GM18526 (cell line): ENCODE measurements around the gene PDGFRB.

Experiments used
- POLR2A ChIP-seq: IDR thresholded peaks from 3 replicates; pipeline ENCODE4 v1.6.1; 2011; ENCODE audit not compliant: insufficient read length; ENCODE audit errors: extremely low read depth

PDGFRB gene

DNA sequence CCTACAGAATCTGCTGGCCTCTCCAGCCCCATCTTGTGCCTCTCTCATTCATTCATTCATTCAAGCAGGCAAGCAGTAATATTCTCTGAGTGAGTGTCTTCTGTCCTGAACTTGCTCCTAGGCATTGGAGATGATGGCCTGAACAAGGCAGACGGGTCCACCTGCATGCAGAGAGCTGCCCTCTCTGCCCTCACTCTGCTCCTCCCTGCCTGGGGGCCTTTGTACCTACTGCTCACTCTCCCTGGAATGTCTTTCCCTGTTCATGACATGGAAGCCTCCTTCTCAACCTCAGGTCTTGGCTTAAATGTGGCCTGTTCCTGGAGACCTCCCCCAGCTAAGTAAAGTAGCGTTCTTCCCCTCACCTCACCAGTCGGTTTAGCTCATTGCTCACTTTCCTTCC lies 17.5 kb upstream of the PDGFRB start:
- TF ChIP-seq POLR2A, result no peak

DNA sequence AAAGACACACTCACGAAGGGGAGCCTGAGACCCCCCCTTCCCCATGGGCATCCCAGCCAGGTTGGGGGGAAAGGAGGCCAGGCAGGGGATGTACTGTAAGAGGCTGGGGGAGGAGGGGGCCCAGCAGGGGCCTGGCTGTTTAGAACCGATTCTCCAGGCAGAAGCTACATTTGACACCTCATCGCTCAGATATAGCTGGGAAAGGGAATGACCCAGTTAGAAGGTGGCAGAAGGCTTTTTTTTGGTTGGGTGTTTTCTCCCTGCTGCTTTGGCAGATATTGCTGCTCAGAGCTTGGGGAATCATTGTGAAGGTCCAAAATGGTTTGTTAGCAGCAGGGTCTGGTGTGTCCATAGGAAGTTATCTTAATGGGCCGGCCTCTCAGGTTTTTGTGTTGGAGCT lies 16.9 kb upstream of the PDGFRB start:
- TF ChIP-seq POLR2A, result no peak

DNA sequence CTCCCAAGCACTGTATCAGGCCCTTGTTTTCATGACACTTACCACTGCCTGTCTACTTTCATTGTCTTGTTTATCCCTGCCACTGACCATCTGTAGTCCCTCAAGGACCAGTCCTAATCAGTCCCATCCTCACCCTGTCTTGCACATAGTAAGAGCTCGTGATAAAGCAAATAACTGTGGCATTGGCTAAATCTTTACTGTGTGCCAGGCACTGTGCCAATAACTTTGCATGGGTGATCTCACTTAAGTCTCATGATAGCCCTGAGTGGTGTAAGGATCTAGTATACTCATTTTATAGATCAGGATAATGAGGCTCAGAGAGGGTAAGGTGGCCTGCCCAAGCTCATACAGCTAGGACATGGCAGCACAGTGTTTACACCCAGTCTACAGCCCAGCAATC lies 16.5 kb upstream of the PDGFRB start:
- no peak for TF ChIP-seq POLR2A

DNA sequence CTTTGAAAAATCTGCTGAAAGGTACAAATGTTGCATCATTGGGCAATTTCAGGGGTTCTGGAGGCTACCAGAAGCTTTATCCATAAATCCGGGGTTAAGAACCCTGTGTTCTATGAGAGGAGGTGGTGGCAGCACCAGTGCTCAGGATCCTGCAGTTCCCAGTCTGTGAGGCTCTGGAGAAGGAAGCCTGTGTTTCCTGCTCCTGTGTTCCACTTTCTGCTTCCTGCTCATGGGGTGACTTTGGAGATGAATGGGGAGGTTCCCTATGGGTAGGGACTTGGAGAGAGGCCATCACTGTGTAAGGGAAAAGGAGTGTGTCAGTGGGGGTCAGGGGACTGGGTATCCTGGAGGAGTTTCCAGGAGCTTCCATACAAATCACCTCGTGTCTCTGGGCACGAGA lies 13.2 kb upstream of the PDGFRB start:
- no peak for TF ChIP-seq POLR2A

DNA sequence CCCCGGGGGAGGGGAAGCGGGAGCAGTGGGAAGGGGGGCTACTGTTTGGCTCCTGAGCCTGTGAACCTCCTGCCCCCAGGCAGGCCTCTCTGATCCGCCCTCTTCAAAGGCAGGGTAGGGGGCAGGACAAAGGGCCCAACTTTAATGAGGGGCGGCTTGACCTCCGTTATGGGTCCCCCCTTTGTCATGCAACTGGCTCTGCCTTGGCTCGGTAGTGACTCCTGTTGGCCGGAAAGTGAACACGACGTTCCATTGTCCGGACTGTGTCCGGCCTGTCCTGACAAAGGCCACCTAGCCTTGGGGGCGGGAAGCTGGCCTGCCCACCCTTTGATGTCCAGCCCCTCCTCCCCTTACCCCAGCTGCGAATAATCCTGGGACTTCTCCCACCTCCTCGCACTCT lies 12.3 kb upstream of the PDGFRB start:
- TF ChIP-seq POLR2A, result no peak

DNA sequence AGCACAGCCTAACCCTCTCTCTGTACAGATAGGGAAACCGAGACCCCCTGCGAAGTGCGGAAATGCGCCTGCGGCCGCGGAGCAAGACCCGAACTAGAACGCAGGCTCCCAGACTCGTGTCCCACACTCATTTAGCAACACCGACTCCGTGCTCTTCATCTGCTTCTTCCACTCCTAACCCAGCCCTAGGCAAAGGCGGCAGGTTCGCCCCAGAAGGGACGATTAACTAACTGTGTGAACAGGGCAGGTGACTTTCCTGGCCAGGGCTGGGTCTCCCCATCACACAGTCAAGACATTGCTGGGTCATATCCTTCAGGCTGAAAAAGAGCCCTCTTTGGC lies 11.8 kb upstream of the PDGFRB start:
- no peak for TF ChIP-seq POLR2A

DNA sequence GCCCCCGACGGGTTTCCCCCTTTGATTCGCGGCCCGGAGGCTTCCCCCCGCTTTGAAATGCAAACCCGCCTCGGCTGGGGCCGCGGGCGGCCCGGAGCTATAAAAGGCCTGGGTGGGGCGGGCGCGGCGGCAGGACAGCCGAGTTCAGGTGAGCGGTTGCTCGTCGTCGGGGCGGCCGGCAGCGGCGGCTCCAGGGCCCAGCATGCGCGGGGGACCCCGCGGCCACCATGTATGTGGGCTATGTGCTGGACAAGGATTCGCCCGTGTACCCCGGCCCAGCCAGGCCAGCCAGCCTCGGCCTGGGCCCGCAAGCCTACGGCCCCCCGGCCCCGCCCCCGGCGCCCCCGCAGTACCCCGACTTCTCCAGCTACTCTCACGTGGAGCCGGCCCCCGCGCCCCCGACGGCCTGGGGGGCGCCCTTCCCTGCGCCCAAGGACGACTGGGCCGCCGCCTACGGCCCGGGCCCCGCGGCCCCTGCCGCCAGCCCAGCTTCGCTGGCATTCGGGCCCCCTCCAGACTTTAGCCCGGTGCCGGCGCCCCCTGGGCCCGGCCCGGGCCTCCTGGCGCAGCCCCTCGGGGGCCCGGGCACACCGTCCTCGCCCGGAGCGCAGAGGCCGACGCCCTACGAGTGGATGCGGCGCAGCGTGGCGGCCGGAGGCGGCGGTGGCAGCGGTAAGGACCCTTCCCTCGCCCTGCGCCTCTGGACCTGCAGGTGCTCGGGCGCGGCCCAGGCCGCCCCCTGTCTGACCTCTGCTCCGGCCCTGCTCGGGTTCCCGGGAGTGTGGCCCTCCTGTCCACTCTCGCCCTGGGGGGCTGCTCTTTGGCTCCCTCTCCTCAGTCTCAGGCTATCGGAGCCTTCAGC lies 11.2 kb upstream of the PDGFRB start, which contains the start of gene CDX1:
TSS of gene CDX1 (plus strand) at position 129 of the 862 bp plus-strand sequence. CDS start at position 228, 99 bp downstream.
- no peak for TF ChIP-seq POLR2A

DNA sequence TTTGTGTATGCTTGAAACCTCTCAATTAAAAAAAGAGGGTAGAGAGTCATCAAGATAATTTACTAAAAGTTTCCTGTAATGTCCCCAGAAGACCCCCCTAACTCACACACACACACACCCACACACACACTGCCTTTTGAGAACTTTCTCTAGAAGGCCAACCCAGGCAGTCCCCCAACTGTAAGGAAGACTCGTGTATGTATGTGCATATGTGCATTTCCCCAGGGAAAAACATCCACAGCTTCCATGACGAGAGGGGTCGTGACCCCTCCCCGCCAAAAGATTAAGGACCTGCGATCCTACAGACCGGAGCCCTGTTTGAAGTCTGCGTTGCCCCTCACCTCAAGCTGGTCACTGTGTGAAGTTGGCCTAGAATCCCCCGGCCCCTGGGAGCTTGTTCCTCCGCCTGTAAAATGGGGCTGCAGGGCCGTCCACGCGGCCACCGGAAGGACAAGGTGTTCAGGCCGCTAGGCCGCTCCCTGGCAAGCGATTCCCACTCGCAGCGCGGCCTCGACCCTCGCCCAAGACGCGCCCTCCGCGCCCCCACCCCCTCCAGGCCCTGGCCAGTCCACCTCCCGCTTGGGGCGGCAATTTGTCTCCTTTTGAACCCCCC lies 10.5 kb upstream of the PDGFRB start:
- no peak for TF ChIP-seq POLR2A

DNA sequence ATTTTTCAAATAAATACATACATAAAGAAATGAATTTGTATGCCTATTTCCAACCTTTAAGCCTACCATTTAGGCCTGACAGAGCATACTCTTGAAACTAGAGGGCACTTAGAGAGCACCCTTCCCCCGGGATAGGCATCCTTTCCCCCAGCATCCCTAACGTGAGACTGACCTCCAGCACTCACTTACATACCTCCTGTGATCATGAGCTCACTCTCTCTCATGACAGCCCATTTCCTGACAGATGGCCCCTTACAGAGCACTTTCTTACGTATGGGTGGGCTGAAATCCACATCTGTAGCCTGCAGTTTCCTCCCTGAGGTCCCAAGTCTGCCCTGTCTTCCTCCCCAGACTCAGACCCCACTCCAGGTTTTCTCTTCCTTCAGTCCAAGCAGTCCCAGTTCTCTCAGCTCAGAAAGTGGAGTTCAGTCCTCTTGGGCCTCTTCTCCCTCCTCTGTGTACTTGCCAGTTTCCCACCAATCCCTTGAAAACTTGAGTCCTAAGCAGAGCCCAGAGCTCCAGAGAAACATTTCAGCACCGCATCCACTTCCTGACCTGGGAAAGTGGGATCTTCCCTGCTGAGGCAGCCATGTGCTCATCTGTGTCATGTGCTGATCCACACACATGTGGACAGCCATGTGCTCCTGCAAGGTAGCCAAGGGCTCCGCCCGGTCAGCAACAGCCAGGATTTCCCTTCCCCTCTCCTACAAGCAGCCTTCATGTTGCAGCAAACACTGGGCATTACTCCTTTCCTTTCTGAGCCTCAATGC lies 8.8 kb upstream of the PDGFRB start:
- TF ChIP-seq POLR2A, result no peak

DNA sequence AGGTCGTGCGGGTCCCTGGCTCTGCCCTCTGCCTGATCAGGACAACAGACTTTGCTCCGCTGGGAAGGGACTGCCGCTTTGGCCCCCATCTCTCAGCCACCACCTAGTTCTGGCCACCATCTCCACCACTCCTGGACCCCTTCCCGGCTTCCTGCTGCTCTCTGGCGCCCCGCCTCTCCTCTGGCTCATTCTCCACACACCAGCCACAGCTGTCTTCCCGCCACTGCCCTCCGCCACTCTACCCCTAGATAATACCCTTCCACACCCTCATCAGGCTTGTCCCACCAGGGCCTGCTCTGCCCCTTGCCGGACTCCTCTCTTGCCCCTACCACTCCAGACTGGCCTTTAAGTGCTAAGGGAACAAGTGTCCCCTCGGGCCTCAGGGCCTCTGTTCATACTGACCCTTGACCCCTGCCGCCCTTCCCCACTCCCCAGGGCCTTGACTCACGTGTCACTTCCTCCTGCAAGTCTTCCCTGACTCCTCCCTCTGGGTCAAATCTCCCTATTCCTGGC lies 8.0 kb upstream of the PDGFRB start:
- no peak for TF ChIP-seq POLR2A

DNA sequence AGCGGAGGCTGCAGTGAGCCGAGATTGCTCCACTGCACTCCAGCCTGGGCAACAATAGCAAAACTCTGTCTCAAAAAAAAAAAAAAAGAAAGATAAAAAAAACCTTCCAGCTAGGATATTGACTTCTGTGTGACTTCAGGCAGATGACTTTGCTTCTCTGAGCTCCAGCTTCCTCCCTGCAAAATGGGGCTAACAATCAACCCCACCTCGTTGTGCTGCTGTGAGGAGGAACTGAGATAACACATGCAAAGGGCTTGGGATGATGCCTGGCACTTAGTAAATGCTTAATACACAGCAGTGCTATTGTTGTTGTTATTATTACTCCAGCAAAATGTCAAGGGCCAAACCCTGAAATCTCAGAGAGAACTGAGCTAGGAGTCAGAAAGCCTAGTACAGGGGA lies 7.4 kb upstream of the PDGFRB start:
- no peak for TF ChIP-seq POLR2A

DNA sequence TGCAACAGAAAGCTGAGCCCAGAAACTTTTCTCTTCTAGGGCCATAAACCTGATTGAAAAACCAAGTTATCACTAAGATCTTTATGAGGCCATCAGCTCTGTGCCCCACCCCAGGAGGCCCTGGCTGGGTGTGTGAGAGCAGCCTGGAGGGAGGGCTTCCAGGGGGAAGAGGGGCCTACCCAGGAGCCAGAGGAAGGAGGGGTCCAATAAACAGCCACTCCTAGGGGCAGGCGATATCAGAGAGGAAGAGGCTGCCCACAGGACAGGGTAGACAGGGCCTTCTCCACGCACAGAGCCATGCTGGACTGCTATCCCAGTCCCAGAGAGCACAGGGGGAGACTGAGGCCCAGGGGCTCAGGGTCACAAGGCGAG lies 6.5 kb upstream of the PDGFRB start:
- no peak for TF ChIP-seq POLR2A

DNA sequence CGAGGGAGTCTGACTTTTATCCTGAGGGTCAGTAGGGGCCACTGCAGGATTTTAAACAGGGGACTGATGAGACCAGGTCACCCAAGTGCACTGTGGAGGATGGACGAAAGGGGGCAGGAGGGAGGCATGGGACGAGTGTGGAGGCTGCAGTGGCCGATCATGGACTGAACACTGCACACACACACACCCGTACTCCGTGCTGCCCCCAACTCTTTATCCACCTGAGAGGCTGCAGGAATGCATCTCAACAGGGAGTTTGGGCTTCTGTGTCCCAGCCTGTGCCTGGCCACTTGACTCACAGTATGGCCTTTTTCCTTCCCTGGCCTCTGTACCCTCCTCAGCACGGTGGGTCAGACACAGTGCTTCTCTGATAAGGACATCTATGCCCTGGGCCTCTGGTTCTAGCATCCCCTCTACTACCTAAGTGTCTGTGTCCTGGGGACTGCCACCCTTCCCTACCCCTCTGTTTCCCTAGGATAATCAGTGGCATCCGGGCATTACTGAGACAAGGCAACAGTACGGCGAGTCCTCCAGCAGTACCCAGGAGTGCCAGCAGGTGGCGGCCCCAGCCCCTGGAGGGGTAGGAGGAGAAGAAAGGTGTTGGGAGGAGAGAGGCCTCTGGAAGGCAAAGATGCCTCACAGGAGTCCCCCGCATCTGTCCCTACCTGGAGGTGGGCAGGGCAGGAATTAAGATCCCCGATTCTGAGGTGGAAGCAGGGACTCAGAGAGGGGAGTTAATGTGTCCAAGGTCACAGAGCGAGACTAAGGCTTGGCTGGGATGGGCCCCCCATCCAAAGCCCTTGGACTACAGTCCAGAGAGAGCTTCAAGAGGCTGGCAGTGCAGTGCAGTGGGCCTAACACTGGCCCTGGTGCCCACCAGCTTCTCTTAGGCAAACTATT lies 5.8 kb upstream of the PDGFRB start:
- TF ChIP-seq POLR2A, result no peak

DNA sequence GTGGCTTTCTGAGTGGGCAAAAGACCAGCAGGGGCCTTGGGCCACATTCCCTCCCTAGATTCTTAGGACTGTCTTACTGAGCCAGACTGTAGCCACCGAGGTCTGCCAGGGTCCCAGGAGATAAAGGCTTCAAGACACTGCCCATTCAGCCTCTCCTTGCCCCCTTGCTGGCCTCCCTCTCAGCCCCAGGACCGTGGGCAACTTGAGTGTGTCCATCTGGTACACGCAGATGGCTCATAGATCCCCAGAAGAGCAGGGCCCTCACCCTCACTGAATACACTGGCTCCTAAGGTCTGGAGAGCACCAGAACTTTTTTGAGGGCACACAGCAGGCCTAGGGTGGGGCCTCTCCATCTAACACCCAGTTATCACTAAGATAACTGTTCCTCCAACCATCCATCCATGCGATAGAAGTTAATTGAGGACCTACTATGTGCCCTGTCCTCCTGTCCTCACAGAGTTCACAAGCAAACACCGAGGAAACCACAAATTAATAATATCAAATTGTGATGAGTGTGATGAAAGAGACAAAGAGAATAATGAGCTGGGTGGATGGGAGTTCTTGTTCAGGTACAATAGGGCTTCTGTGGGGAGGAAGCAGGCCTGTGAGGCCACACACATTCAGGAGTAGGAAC lies 4.9 kb upstream of the PDGFRB start:
- no peak for TF ChIP-seq POLR2A
